ENCODE results near the gene RPTOR.

The RPTOR gene

DNA sequence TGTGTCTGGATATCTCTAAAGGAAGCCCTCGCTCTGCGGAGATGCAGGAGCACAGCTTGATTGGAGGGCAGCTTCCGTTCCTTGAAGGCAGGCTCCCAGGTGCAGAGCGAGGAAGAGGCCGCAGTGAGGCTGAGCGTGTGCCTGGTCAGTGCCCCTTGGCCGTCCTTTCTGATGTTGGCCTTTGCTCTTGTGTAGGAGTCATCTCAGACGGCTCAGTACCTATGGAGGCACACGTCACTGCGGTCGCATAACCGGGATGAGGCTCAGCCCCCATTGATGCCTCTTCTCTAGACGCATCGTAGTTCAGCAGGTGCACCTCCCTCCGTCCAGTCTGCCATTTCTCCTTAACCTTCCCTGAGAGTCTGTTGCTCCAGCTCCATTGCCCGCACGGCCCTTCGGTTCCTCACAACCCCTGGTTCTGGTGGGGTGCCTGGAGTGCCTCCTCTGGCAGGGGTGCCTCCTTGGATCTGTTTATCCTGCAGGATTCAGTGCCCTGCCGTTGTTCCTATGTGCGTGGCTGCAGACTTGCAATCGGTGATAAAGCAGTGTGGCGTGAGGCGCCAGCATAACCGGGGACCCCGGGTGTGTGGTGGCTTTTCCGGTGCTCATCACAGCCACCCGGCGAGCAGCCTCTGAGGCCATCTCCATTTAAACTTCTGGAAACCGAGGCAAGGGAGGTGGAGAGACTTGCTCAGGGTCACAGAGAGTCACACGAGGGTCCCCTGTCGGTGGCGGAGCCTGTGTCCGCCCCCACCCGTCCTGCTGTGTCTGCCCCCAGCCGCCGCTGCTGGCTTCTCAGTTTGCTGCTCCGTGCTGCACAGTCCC lies 258.2 kb downstream of the RPTOR start:
- in situ Hi-C loops (cut with MboI; ENCODE audit: low sequenced_read_pairs, unreplicated experiment) = no loop called here
- no peak for DNase-seq (ENCODE audit: low spot score)
- TF ChIP-seq CTCF (IDR thresholded peaks at IDR 0.05; ENCODE audit: borderline replicate concordance, control extremely low read depth, extremely low read depth, insufficient read depth, missing control alignments) = no peak

DNA sequence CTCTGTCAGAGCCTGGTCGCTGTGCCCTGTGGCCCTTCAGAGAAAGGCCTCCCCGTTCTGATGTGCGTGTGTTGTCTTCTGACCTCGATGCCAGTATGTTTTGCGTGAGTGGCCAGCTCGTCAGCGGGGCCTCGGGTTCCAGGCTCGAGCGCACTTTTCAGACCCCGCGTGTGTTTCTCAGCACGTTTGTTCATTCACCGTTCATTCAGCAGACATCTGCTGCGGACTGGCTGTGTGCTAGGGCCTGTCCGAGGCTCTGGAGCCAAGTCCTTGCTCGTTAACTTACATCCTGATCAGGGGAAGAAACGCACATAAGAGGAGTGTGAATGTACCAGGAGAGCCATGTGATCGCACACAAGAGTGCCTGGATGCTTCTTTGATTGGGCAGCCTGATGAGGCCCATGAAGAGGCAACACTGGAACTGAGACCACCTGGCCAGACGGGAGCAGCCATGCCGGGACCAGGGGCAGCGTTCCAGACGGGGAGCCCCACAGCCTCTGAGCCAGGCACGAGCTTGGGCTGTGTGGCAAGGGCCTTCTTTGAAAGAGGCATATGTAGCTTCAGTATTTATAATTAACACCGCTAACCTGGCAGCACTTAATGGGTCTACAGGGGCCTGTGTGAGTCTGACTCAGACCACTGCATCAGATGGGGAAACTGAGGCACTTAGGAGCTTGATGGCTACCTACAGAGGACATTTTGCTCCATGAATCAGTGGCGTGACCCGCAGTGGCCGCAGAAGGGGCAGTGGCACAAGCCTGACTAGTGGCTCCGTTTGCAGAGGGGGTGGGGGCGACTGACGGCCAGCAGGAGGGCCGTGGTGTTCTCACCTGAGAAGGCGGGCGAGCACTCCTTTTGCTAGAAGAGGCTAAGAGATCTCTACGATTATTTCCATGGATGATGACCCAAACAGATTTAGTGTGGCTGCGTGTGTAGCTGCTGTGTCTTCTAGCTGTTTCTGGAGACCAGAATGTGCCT lies 259.1 kb downstream of the RPTOR start:
- in situ Hi-C loops (cut with MboI; ENCODE audit: low sequenced_read_pairs, unreplicated experiment) = no loop called here
- no peak for TF ChIP-seq CTCF (IDR thresholded peaks at IDR 0.05; ENCODE audit: borderline replicate concordance, control extremely low read depth, extremely low read depth, insufficient read depth, missing control alignments)
- no peak for DNase-seq (ENCODE audit: low spot score)

DNA sequence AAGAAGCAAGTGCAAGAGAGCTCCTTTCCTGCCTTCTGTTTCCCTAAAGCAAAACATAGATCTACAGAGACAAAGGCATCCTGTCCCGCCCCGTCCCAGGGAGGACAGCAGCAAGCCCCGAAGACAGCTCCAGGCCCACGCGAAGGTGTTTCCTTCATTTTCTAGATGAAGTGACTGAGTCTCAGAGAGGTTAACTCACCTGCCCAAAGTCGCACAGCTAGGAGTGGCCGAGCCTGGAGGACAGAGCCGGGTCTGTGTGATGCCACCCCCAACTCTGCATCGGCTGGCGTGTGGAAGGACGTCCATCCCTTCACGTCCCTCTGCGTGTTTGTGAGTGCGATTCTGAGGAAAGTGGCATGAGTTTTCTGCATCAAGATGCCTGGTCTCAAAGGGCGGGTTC lies 259.8 kb downstream of the RPTOR start:
- DNase-seq (ENCODE audit: low spot score) = no peak
- in situ Hi-C loops (cut with MboI; ENCODE audit: low sequenced_read_pairs, unreplicated experiment) = no loop called here

DNA sequence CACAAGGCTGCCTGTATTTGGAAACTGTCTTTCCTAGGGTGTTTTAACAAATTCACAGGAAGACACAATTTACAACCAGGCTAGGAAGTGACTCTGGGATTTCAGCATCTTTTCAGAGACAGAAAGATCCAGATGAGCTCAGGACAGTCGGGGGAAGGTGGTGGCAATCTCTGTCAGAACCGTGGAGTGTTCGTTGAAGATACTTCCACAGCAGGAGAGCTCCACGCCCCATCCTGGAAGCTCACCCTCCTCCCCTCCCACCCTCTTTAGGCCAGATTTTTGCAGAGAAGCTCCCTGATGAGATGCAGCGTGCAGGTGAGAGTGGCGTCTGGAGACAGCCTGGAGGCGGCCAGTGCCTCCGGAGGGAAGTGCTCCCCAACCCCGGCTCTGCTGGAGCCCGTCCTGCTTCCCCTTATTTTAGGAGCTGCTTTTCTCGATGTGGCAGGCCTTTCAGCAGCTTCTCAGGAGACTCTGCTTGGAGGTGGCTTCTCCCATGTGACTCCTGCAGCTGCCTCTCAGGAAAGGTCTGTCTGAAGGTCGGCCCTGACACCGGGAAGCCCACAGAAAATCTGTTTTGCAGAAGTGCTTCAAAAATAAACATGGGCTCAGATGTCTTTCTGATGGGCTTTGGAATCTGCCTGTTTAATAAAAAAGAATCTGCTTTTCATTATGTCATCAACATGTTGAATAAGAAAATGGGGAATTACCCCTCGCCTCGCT lies 260.6 kb downstream of the RPTOR start:
- DNase-seq (ENCODE audit: low spot score) = no peak
- in situ Hi-C loops (cut with MboI; ENCODE audit: low sequenced_read_pairs, unreplicated experiment) = no loop called here
- TF ChIP-seq CTCF (IDR thresholded peaks at IDR 0.05; ENCODE audit: borderline replicate concordance, control extremely low read depth, extremely low read depth, insufficient read depth, missing control alignments) = no peak

More for the DNA sequence above, 259.8 kb downstream of the RPTOR start:
- no peak for TF ChIP-seq CTCF (IDR thresholded peaks at IDR 0.05; ENCODE audit: borderline replicate concordance, control extremely low read depth, extremely low read depth, insufficient read depth, missing control alignments)

GRCh38 chr17:80807014-80807413 lies 262.4 kb downstream of the RPTOR start:
- in situ Hi-C loops (cut with MboI; ENCODE audit: low sequenced_read_pairs, unreplicated experiment) = no loop called here
- TF ChIP-seq CTCF (IDR thresholded peaks at IDR 0.05; ENCODE audit: borderline replicate concordance, control extremely low read depth, extremely low read depth, insufficient read depth, missing control alignments) = no peak
- no peak for DNase-seq (ENCODE audit: low spot score)

DNA sequence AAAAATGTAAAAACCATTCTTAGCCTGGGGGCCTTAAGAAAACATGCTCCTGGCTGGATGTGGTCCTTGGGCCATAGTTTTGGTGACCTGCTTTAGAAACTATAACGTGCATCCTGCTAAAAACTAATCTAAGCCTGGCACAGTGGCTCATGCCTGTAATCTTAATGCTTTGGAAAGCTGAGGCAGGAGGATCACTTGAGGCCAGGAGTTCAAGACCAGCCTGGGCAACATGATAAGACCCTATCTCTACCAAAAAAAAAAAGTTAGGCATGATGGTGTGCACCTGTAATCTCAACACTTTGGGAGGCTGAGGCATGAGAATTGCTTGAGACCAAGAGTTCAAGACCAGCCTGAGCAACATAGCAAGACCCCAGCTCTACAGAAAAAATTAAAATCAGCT lies 263.2 kb downstream of the RPTOR start:
- in situ Hi-C loops (cut with MboI; ENCODE audit: low sequenced_read_pairs, unreplicated experiment) = no loop called here
- no peak for TF ChIP-seq CTCF (IDR thresholded peaks at IDR 0.05; ENCODE audit: borderline replicate concordance, control extremely low read depth, extremely low read depth, insufficient read depth, missing control alignments)
- DNase-seq (ENCODE audit: low spot score) = no peak

All from GM13976 (cell line).